GM21447 (cell line): ENCODE data around the gene RNF130.

Experiments used
- ATAC-seq: cut with Tn5 transposase; IDR thresholded peaks from one replicate; pipeline ENCODE4 v1.9.1; 2021; ENCODE audit not compliant: unreplicated experiment

RNF130 gene

DNA sequence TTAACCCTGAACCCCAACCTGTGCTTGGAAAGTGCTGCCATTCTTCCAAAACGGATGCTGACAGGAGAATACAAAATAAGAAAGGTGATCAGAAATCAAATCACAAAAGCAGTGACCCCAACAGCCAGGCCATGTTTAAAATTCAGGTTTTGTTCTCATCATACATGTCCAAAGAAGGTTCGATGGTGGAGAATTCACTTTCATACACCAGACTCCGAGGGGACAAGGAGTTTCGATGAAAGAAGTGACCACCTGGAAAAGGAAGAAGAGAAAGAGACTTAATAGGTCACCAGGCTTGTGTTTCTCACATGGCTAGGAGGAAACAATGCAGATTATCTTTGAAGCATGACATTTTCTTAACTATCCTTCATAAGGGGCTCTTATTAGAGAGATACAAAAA lies 151.4 kb downstream of the RNF130 start:
- no peak for ATAC-seq

DNA sequence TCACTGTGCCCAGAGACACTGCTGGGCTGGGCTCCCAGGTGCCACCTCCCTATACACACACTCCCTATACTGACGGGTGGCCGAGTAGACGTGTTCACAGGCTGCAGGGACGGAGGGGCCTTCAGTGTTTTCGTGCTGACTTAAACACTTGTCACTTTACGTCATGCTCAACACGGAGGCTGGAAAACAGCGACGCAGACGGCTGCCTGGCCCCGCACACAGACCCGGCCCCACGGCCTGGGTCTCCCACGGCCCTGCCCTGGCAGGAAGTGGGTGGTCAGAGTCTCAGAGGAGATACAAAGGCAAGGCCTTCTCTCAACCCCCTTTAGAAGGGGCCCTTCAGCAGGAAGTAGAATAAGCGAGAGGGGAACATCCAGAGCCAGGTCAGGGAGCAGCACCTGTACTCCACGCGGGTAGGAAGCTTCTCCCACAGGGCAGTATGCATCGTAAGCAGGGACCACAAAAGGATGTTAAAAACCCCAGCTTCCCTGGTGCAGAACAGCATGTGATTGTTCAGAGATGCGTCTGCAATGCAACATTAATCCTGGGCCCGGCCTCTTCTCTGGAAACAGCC lies 152.0 kb downstream of the RNF130 start:
- no peak for ATAC-seq

DNA sequence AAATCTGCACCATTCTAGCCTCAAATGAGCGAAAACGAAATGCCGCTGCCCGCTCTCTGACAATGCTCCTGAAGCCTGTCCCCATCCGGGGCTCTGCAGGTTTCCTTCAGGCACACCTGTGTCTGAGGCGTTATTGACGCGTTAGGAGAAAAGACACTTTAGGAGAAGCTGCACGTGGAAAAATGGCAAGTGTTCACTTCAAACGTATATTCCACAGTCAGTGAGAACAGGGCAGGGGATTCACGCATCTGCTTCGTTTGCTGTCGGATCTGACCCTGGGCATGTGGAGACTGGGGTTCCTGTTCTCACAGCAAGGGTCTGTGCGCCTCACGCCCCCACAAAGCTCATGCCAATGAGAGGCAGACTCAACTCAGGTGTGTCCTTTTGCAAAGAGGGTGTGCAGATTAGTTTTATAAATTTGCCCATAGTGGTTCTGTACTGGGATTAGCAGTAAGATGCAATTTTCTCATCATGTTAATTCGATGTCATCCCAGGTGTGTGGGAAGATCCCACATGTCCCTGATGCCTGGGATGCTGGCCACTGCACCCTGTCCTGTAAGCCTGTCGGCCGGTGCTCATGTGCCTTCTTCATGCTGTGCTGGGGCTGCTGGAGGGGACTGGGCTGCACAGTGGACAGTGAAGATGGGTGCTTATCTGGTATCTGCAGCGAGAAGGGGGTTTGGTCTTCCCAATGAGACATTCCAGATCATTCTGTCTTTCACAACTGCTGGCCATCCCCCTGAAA lies 152.6 kb downstream of the RNF130 start:
- no peak for ATAC-seq

- ATAC-seq = no peak
Measured at GRCh38 chr5:179916523-179916922, 155.0 kb downstream of the RNF130 start.

DNA sequence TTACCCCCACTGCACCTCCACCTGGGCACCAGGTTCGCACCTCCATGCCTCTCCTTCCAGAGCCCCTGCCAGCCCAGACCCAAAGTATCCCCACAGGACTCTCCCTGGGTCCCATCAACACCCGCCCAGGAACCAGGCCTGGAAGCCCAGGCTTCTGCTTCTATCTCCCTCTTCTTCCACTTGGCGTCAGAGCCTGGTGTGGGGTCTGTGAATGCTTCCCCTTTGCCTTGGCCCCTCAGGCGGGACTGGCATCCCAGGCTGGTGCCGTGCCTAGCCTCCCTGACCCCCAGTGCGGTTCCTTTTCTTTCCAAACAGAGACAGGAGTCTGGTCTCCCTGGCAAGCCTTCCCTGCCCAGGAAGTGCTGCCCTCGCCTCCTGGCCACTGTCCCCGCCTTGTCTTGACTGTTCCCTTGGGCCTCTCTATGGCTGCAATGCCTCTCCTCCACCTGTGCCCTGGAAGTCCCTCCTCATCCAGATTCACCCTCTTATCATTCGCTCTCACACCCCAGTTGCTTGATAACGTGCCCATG lies 156.1 kb downstream of the RNF130 start:
- ATAC-seq = no peak

DNA sequence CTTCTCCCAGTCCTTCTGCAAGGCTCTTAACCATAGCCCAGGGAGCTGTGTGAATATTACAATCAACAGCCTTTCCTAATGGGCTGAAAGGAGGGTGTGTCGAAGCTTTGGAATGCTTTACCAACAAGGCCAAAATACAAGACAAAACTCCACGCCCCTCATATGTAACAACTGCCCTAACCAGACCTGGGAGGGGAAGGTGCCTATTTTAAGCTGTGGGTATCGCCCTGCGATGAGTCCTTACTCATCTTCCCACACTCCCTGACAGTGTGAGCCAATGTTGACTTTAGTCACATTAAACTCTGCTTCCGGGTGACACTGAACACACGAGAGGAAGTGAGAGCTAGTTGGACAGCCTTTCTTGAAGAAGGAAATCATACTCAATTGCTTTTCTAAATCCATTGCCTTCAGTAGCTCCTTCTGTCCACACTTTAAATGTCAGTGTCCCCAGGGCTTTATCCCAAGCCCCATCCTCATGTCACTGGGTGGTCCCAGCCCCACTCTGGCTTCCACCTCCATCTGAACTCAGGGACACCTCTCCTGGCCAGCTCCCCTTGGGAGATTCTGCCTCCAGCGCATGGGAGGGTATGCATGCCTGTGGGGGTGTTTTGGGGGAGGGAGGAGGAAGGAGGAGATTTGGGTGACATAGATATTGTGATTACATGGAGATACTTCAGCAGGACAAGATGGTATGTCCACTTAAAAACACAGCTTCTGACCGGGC lies 157.4 kb downstream of the RNF130 start:
- ATAC-seq = no peak

DNA sequence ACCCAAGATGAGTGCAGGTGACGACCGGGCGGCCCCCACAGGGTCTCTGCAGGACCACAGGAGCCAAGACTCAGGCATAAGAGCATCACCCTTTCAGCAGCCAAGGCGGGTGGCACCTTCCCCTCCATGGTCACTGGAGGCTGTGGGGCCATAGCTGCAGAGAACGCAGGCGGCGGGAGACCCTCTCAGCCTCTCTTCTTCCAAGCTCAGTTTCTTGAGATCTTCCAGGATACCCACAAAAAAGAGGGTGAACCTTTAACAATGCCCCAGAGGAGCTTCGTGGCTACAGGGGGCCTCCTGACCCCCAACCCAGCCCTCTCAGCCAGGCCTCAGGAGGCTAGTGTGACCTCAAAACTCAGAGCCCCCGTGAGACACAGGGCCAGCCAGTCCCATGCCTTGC lies 158.1 kb downstream of the RNF130 start:
- no peak for ATAC-seq

- ATAC-seq = no peak
Measured at GRCh38 chr5:179912951-179913350, 158.6 kb downstream of the RNF130 start.

DNA sequence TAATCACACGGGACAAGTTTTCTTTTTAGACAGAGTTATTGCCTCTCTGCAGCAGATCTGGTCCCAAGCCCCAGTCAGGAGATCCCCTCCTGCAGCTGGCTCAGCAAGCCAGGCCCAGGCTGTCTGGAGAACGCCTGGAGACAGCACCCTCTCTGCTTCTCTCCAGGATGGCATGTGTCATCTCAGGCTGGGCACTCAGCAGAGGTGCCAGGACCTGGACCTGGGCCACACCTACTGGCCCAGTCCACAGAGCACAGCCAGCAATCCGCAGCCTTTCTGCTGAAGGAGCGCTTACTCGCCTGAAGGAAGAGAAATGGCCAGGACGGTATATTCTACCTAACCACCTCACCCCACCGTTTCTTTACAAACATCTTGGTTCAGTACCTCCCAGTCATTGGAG lies 159.2 kb downstream of the RNF130 start:
- ATAC-seq = no peak

DNA sequence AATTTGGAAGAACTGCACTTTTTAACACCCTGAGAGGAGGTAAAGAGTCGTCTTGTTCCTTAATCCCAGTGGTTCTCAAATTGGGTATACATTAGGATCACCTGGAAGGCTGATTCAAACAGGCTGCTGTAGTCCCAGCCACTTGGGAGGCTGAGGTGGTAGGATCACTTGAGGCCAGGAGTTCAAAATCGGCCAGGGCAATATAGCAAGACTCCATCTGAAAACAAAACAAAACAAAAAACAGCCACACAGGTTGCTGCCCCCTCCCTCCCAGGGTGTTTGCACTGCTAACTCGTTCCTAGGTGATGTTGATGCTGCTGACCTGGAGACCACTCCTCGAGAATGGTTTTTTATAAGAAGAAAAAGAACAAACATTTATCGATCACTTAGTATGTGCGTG lies 162.3 kb downstream of the RNF130 start:
- no peak for ATAC-seq

DNA sequence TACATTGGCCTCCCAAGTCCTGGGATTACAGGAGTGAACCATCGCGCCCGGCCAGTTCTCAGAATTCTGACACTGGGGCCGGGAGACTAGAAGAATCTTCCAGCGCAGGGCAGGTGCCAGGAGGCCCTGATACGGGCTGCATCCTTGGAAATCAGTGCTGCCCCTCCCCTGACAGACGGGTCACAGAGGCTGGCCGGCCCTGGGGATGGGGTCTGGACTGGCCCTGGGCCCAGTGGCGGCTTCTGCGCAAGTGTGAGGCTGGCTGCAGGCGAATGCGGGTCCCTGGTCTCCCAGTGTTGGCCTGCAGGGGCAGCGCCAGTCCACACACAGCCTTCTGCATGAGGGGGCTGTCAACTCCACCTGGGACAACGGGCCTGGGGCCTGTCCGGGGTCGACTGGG lies 163.0 kb downstream of the RNF130 start:
- no peak for ATAC-seq

GRCh38 chr5:179907556-179908324 lies 163.8 kb downstream of the RNF130 start, which contains the start of gene TBC1D9B:
Gene TBC1D9B (minus strand): TSS chr5:179907897. CDS start chr5:179907821, 76 bp downstream.
- ATAC-seq = peak; percentile 77

DNA sequence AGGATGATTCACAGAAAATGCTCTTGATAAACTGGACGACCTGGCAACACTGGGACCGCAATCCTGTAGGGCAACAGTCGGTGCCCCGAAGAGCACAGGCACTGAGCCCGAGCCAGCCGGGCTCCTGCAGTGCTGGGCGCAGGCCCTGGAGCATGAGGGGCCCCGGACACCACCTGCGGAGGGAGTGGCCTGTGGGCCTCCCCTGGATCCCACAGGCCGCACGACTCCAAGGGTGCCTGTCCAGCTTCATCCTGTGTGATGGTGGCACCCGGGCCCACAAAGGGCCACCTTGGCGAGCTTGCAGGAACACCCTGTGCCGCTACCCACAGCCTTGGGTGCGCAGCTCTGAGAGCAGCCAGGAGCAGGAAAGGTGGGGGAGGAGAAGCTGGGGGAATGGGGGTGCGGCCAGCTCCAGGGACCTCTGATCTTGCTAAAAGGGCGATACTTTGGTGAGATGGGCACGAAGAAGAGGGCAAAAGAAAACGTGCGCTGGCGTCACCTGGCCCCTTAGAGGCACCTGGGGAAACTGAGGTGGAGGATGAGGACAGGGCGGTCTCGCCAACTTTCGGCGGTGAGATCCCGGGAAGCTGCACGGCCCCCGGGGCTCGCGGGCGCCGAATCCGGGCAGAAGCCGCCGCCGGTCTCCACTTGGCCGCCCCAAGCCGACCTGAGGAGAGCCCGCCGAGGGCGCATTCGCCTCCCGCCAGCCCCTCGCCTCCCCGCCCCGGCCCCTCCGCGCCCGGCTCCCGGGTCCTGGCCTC lies 164.6 kb downstream of the RNF130 start:
- peak; percentile 21 for ATAC-seq

DNA sequence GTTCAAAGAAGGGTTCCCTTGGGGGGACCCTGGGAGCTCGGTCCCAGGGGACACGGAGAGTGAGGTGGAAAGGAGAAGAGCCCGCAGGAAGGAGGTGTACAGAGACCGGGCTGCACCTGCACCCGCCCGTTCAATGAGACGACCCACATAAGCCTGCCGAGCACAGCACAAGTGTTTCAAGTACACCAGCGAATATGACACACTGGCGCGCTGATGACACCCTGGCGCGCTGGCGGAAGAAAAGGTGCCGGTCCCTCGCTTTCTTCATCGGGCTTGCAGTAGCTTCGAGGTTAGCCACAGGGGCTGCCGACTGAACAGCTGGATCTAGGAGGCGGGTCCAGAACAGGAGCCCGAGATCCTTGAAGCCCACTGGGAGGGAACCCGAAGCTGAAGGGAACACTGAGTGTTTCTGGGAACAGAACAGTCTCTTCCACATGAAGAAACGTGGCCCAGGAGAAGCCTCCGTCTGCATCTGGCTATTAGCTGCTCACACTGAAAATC lies 165.2 kb downstream of the RNF130 start:
- ATAC-seq = no peak

GRCh38 chr5:179905161-179905560 lies 166.4 kb downstream of the RNF130 start:
- no peak for ATAC-seq
